PFSK-1 (cell line): ENCODE measurements around the gene SPTA1.

ENCODE experiments used
- POLR2AphosphoS5 ChIP-seq: IDR thresholded peaks from 2 replicates; pipeline ENCODE4 v1.6.1; 2012; ENCODE audit warnings: low read depth, mild to moderate bottlenecking, control low read depth, low read length, moderate library complexity
- SIN3A ChIP-seq: IDR thresholded peaks from 2 replicates; pipeline ENCODE4 v1.6.1; 2012; ENCODE audit warnings: mild to moderate bottlenecking, low read length, moderate library complexity, borderline replicate concordance; ENCODE audit not compliant: insufficient read depth
- TAF1 ChIP-seq: IDR thresholded peaks from 2 replicates; pipeline ENCODE4 v1.6.1; 2012; ENCODE audit warnings: low read length, control low read depth, borderline replicate concordance; ENCODE audit not compliant: insufficient read depth
- TF ChIP-seq, protein P1 (sequence below), 2 experiments: IDR thresholded peaks; 2 replicates each; pipeline versions ENCODE4 v1.6.1 to v1.8.0; 2011 to 2012; ENCODE audit warnings: low read depth in 2 of 2, low read length in 2 of 2, control low read depth in 1 of 2, inconsistent platforms in 1 of 2, mild to moderate bottlenecking in 1 of 2, moderate library complexity in 1 of 2; ENCODE audit not compliant: insufficient read depth in 1 of 2

DNA sequence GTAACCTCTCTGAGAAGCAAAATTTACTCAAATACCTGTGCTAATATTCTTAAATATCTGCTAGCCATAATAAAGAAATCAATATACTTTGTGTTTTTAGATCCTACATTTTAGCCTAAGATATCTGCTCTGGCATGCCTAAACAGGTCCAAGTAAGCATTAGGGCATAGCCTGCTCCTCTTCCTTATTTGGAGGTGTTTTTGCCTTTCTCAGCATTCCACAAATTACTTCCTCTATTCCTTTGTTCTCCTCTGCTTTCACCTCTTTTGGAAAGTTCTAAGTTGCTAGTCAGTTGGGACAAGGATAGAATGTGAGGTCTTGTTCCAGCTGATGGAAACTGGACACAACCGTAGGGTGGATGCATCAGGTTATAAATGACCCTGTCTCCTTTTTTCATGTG, 99.6 kb downstream of the SPTA1 start:
- TF ChIP-seq, protein P1, sequence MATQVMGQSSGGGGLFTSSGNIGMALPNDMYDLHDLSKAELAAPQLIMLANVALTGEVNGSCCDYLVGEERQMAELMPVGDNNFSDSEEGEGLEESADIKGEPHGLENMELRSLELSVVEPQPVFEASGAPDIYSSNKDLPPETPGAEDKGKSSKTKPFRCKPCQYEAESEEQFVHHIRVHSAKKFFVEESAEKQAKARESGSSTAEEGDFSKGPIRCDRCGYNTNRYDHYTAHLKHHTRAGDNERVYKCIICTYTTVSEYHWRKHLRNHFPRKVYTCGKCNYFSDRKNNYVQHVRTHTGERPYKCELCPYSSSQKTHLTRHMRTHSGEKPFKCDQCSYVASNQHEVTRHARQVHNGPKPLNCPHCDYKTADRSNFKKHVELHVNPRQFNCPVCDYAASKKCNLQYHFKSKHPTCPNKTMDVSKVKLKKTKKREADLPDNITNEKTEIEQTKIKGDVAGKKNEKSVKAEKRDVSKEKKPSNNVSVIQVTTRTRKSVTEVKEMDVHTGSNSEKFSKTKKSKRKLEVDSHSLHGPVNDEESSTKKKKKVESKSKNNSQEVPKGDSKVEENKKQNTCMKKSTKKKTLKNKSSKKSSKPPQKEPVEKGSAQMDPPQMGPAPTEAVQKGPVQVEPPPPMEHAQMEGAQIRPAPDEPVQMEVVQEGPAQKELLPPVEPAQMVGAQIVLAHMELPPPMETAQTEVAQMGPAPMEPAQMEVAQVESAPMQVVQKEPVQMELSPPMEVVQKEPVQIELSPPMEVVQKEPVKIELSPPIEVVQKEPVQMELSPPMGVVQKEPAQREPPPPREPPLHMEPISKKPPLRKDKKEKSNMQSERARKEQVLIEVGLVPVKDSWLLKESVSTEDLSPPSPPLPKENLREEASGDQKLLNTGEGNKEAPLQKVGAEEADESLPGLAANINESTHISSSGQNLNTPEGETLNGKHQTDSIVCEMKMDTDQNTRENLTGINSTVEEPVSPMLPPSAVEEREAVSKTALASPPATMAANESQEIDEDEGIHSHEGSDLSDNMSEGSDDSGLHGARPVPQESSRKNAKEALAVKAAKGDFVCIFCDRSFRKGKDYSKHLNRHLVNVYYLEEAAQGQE (IDR thresholded peaks at IDR 0.05; ENCODE audit: insufficient read depth in 1 of 2, low read depth in 2 of 2, low read length in 2 of 2): no peak
- TF ChIP-seq TAF1 (no peak), POLR2AphosphoS5 (no peak), SIN3A (no peak)
